ENCODE results near the gene ARHGAP33.

- TF ChIP-seq, protein P1, sequence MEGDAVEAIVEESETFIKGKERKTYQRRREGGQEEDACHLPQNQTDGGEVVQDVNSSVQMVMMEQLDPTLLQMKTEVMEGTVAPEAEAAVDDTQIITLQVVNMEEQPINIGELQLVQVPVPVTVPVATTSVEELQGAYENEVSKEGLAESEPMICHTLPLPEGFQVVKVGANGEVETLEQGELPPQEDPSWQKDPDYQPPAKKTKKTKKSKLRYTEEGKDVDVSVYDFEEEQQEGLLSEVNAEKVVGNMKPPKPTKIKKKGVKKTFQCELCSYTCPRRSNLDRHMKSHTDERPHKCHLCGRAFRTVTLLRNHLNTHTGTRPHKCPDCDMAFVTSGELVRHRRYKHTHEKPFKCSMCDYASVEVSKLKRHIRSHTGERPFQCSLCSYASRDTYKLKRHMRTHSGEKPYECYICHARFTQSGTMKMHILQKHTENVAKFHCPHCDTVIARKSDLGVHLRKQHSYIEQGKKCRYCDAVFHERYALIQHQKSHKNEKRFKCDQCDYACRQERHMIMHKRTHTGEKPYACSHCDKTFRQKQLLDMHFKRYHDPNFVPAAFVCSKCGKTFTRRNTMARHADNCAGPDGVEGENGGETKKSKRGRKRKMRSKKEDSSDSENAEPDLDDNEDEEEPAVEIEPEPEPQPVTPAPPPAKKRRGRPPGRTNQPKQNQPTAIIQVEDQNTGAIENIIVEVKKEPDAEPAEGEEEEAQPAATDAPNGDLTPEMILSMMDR (IDR thresholded peaks at IDR 0.05) = no peak
- TF ChIP-seq POLR2A (IDR thresholded peaks at IDR 0.05) = no peak
- no peak for TF ChIP-seq POLR2AphosphoS5 (IDR thresholded peaks at IDR 0.05)
These were observed 23.3 kb upstream of the ARHGAP33 start for GRCh38 chr19:35751839-35752745.
